Sigmoid colon (tissue), 7 donors: Measurements from ENCODE around the gene TTYH3. TPM values are rescaled to one million over a fixed set of nuclear protein-coding genes. Genes with fewer than 3 reads are reported as not detected.
A peak's percentile ranks its signal among the peaks of the same experiment; 100 is the strongest.

Experiments used
- DNase-seq: peaks from one replicate; pipeline ENCODE4 v3.0.0-alpha.2; 2019
- H3K27ac ChIP-seq, 4 donors: fragments of 200-600 bp; sonication (generic); one replicate each; pipeline ENCODE4 v1.5.1; 2016 to 2019; ENCODE audit warnings: mild to moderate bottlenecking in 1 of 4
- H3K27me3 ChIP-seq, 3 donors: fragments of 200-600 bp; sonication (generic); one replicate each; pipeline ENCODE4 v1.5.1; 2019; ENCODE audit warnings: mild to moderate bottlenecking in 1 of 3
- H3K36me3 ChIP-seq, 4 donors: fragments of 200-600 bp; sonication (generic); one replicate each; pipeline ENCODE4 v1.5.1; 2016 to 2019
- H3K4me1 ChIP-seq, 4 donors: fragments of 200-600 bp; sonication (generic); one replicate each; pipeline ENCODE4 v1.5.1; 2017 to 2019
- H3K4me3 ChIP-seq, 4 donors: fragments of 200-600 bp; sonication (generic); one replicate each; pipeline ENCODE4 v1.5.1; 2017 to 2019; ENCODE audit warnings: mild to moderate bottlenecking in 2 of 4, moderate library complexity in 1 of 4
- H3K9me3 ChIP-seq, 4 donors: fragments of 200-600 bp in 3 of 4; sonication (generic) in 3 of 4; one replicate each; pipeline versions ENCODE4 v1.5.1 to v1.6.1; 2013 to 2019
- CTCF ChIP-seq, 4 experiments: fragments of 450-650 bp in 3 of 4; fragments of 200-600 bp in 1 of 4; IDR thresholded peaks; one replicate each; pipeline ENCODE4 v1.5.1; 2016 to 2019; ENCODE audit warnings: antibody characterized with exemption in 4 of 4, mild to moderate bottlenecking in 3 of 4, moderate library complexity in 2 of 4
- EP300 ChIP-seq, 4 donors: sonication (generic); formaldehyde crosslinking; IDR thresholded peaks; one replicate each; pipeline ENCODE4 v1.6.1; 2017; ENCODE audit warnings: antibody characterized with exemption in 4 of 4
- POLR2A ChIP-seq, 2 donors: fragments of 450-650 bp; IDR thresholded peaks; one replicate each; pipeline ENCODE4 v1.6.1; 2016; ENCODE audit warnings: antibody characterized with exemption in 2 of 2, mild to moderate bottlenecking in 2 of 2, moderate library complexity in 2 of 2
- POLR2AphosphoS5 ChIP-seq, 4 donors: sonication (generic); formaldehyde crosslinking; IDR thresholded peaks; one replicate each; pipeline ENCODE4 v1.6.1; 2017; ENCODE audit warnings: antibody characterized with exemption in 4 of 4
- WGBS, 2 donors: extraction: QIAGEN DNeasy Blood & Tissue Kit; methylation state at CpG; one replicate each; pipeline ENCODE4 v1.1.7; 2013; 5-methylcytosine and 5-hydroxymethylcytosine counted together
- intact Hi-C: fragments of 100-400 bp; cut with DNase I; formaldehyde crosslinking; loops from one replicate; pipeline ENCODE4 v1.15.1; 2023
- polyA plus RNA-seq, 3 donors: library from polyadenylated mRNA; stranded (reverse); fragments of 200-250 nt; gene quantifications; one replicate each; pipeline ENCODE4 v1.2.3, GENCODE V29; 2013
- total RNA-seq, 4 donors: library from RNA; depleted of rRNA; stranded (reverse); fragments of >200 nt; gene quantifications; one replicate each; pipeline ENCODE4 v1.1.0, GENCODE V29; 2016
- donor health status: healthy with polysubstance abuse.
- donor health status: Bipolar disorder and iron deficiency.
- donor health status: healthy.

The TTYH3 gene
- total and polyA plus RNA-seq, 7 donors, result 5.4 to 41.7 (median 15.3) TPM

- WGBS, 2 donors, result 48 to 69% methylated on average over 18 of the region's 18 CpGs
- no peaks in the 10 kb centered on the region for H3K9me3 ChIP-seq
- no peaks in the 10 kb centered on the region for H3K36me3 ChIP-seq
- H3K27ac ChIP-seq, result no peak overlapping the region
- no peak for DNase-seq
- intact Hi-C loops, result no loop called here
- H3K4me1 ChIP-seq, result no peaks in the 10 kb centered on the region
- H3K27me3 ChIP-seq, result no peaks in the 10 kb centered on the region
- TF ChIP-seq POLR2AphosphoS5 (IDR thresholded peaks at IDR 0.05), result no peak
- TF ChIP-seq POLR2A (IDR thresholded peaks at IDR 0.05), result no peak
- TF ChIP-seq EP300 (IDR thresholded peaks at IDR 0.05), result no peak
- no peak for TF ChIP-seq CTCF (IDR thresholded peaks at IDR 0.05)
- no peak overlapping the region for H3K4me3 ChIP-seq
Measured at GRCh38 chr7:2698581-2699288, 66.9 kb downstream of the TTYH3 start.

- no peaks in the 10 kb centered on the region for H3K4me1 ChIP-seq
- TF ChIP-seq POLR2AphosphoS5 (IDR thresholded peaks at IDR 0.05), result no peak
- TF ChIP-seq CTCF (IDR thresholded peaks at IDR 0.05), result no peak
- TF ChIP-seq EP300 (IDR thresholded peaks at IDR 0.05), result no peak
- TF ChIP-seq POLR2A (IDR thresholded peaks at IDR 0.05), result no peak
- WGBS, 2 donors, result 53 to 72% methylated on average over 15 of the region's 15 CpGs
- H3K27me3 ChIP-seq, result no peaks in the 10 kb centered on the region
- no peaks in the 10 kb centered on the region for H3K36me3 ChIP-seq
- intact Hi-C loops, result no loop called here
- H3K9me3 ChIP-seq, result no peaks in the 10 kb centered on the region
- no peak overlapping the region for H3K27ac ChIP-seq
- DNase-seq, result no peak
- H3K4me3 ChIP-seq, result no peak overlapping the region
Measured at GRCh38 chr7:2699289-2699620, 67.5 kb downstream of the TTYH3 start.

- H3K4me1 ChIP-seq, result no peaks in the 10 kb centered on the region
- no peak for TF ChIP-seq POLR2AphosphoS5 (IDR thresholded peaks at IDR 0.05)
- intact Hi-C loops, result no loop called here
- H3K36me3 ChIP-seq, result no peaks in the 10 kb centered on the region
- H3K27me3 ChIP-seq, result no peaks in the 10 kb centered on the region
- no peak overlapping the region for H3K4me3 ChIP-seq
- DNase-seq, result no peak
- whole genome bisulfite sequencing, 2 donors, result 92 to 93% methylated on average over 40 of the region's 40 CpGs
- no peak overlapping the region for H3K27ac ChIP-seq
- no peaks in the 10 kb centered on the region for H3K9me3 ChIP-seq
Measured at GRCh38 chr7:2700141-2700850, 68.5 kb downstream of the TTYH3 start.

- intact Hi-C loops, result no loop called here
- Histone ChIP-seq H3K27me3 (no peaks in the 10 kb centered on the region), H3K36me3 (no peaks in the 10 kb centered on the region), H3K27ac (no peak overlapping the region), H3K4me1 (no peaks in the 10 kb centered on the region), H3K4me3 (no peak overlapping the region), H3K9me3 (no peaks in the 10 kb centered on the region)
- no peak for TF ChIP-seq POLR2A (IDR thresholded peaks at IDR 0.05)
- TF ChIP-seq CTCF (IDR thresholded peaks at IDR 0.05), result no peak
- no peak for TF ChIP-seq POLR2AphosphoS5 (IDR thresholded peaks at IDR 0.05)
- TF ChIP-seq EP300 (IDR thresholded peaks at IDR 0.05), result no peak
- no peak for DNase-seq
- WGBS, 2 donors, result 79 to 91% methylated on average over 17 of the region's 17 CpGs
Measured at GRCh38 chr7:2701424-2701823, 69.6 kb downstream of the TTYH3 start.

- Histone ChIP-seq H3K27ac (no peak overlapping the region), H3K4me3 (no peak overlapping the region), H3K27me3 (no peaks in the 10 kb centered on the region), H3K4me1 (no peaks in the 10 kb centered on the region), H3K9me3 (no peaks in the 10 kb centered on the region), H3K36me3 (no peaks in the 10 kb centered on the region)
- TF ChIP-seq POLR2A (IDR thresholded peaks at IDR 0.05) (no peak), POLR2AphosphoS5 (IDR thresholded peaks at IDR 0.05) (peak in 1 of 4 donors; percentile 22), EP300 (IDR thresholded peaks at IDR 0.05) (no peak)
- DNase-seq, result peak; percentile 84
- 64 to 81% methylated on average over 12 of the region's 12 CpGs for WGBS, 2 donors
- intact Hi-C loops, result no loop called here
Measured at GRCh38 chr7:2701832-2702593, 70.2 kb downstream of the TTYH3 start.
